ENCODE data around the gene SGK1. TPM values are rescaled to one million over a fixed set of nuclear protein-coding genes. Genes with fewer than 3 reads are reported as not detected.
A peak's percentile ranks its signal among the peaks of the same experiment; 100 is the strongest.

Gene SGK1
- total and polyA plus RNA-seq, 2 donors from 2014 or later = 142 to 324 TPM

GRCh38 chr6:134318236-134318973 is 493 bp upstream of the SGK1 start:
- Histone ChIP-seq H3K27me3 (ENCODE audit: control insufficient read depth, insufficient read depth, low read length) (peaks cover 2% of the 10 kb centered on the region), H3K4me3 (ENCODE audit: low read length in 3 of 3) (peak overlapping the region in 2 of 3 donors; percentile 52 to 54), H3K36me3 (ENCODE audit: control insufficient read depth in 2 of 3, insufficient read depth in 3 of 3, low read length in 3 of 3) (no peaks in the 10 kb centered on the region), H3K4me1 (ENCODE audit: control insufficient read depth in 2 of 3, insufficient read depth in 2 of 3, low read depth in 1 of 3, low read length in 3 of 3) (peaks cover 0 to 3% (median 0%) of the 10 kb centered on the region in 3 donors), H3K9ac (ENCODE audit: low read length in 3 of 3) (no peak overlapping the region), H3K9me3 (ENCODE audit: control insufficient read depth in 2 of 3, insufficient read depth in 1 of 3, low read length in 3 of 3) (no peaks in the 10 kb centered on the region), H3K27ac (ENCODE audit: low read depth in 2 of 2, low read length in 2 of 2) (no peak overlapping the region)
- FAIRE-seq = no peak
- no peak for DNase-seq
- intact Hi-C loops (cut with DNase I) = no loop called here
- no peak for TF ChIP-seq CTCF (IDR thresholded peaks at IDR 0.05; ENCODE audit: borderline replicate concordance, extremely low read depth, insufficient read depth)

GRCh38 chr6:134316733-134317431 is 1.0 kb downstream of the SGK1 start:
- no peak for TF ChIP-seq CTCF (IDR thresholded peaks at IDR 0.05; ENCODE audit: borderline replicate concordance, extremely low read depth, insufficient read depth)
- H3K27me3 ChIP-seq (ENCODE audit: control insufficient read depth, insufficient read depth, low read length) = peaks cover 2% of the 10 kb centered on the region
- intact Hi-C loops (cut with DNase I) = no loop called here
- H3K27ac ChIP-seq (ENCODE audit: low read depth in 2 of 2, low read length in 2 of 2) = no peak overlapping the region
- DNase-seq (peak in 1 of 5 donors; percentile 11), FAIRE-seq (no peak)
- no peaks in the 10 kb centered on the region for H3K9me3 ChIP-seq (ENCODE audit: control insufficient read depth in 2 of 3, insufficient read depth in 1 of 3, low read length in 3 of 3)
- peak overlapping the region; percentile 45 to 54 (median 52) for H3K4me3 ChIP-seq (ENCODE audit: low read length in 3 of 3)
- H3K36me3 ChIP-seq (ENCODE audit: control insufficient read depth in 2 of 3, insufficient read depth in 3 of 3, low read length in 3 of 3) = no peaks in the 10 kb centered on the region
- peaks cover 0 to 3% (median 0%) of the 10 kb centered on the region in 3 donors for H3K4me1 ChIP-seq (ENCODE audit: control insufficient read depth in 2 of 3, insufficient read depth in 2 of 3, low read depth in 1 of 3, low read length in 3 of 3)
- H3K9ac ChIP-seq (ENCODE audit: low read length in 3 of 3) = no peak overlapping the region

GRCh38 chr6:134315974-134316441 is 1.9 kb downstream of the SGK1 start:
- H3K36me3 ChIP-seq (ENCODE audit: control insufficient read depth in 2 of 3, insufficient read depth in 3 of 3, low read length in 3 of 3) = no peaks in the 10 kb centered on the region
- no peaks in the 10 kb centered on the region for H3K9me3 ChIP-seq (ENCODE audit: control insufficient read depth in 2 of 3, insufficient read depth in 1 of 3, low read length in 3 of 3)
- no peak overlapping the region for H3K9ac ChIP-seq (ENCODE audit: low read length in 3 of 3)
- no peak for DNase-seq
- no peak for FAIRE-seq
- intact Hi-C loops (cut with DNase I) = no loop called here
- no peak for TF ChIP-seq CTCF (IDR thresholded peaks at IDR 0.05; ENCODE audit: borderline replicate concordance, extremely low read depth, insufficient read depth)
- H3K27me3 ChIP-seq (ENCODE audit: control insufficient read depth, insufficient read depth, low read length) = peaks cover 2% of the 10 kb centered on the region
- peaks cover 0 to 3% (median 0%) of the 10 kb centered on the region in 3 donors for H3K4me1 ChIP-seq (ENCODE audit: control insufficient read depth in 2 of 3, insufficient read depth in 2 of 3, low read depth in 1 of 3, low read length in 3 of 3)
- H3K27ac ChIP-seq (ENCODE audit: low read depth in 2 of 2, low read length in 2 of 2) = no peak overlapping the region
- no peak overlapping the region for H3K4me3 ChIP-seq (ENCODE audit: low read length in 3 of 3)

Data from kidney (tissue), 14 donors.